Panc1 (cell line): ENCODE results near the gene ATXN10.

ENCODE experiments used
- CTCF ChIP-seq: fragments of 450-650 bp; IDR thresholded peaks from 2 replicates; pipeline ENCODE4 v1.5.1; 2017; ENCODE audit warnings: mild to moderate bottlenecking
- POLR2AphosphoS5 ChIP-seq: IDR thresholded peaks from 2 replicates; pipeline ENCODE4 v1.6.1; 2012; ENCODE audit warnings: mild to moderate bottlenecking, low read depth, low read length, moderate library complexity
- REST ChIP-seq, 2 experiments: IDR thresholded peaks; 2 replicates each; pipeline ENCODE4 v1.6.1; 2011 to 2012; ENCODE audit warnings: low read depth in 2 of 2, control low read depth in 1 of 2, low read length in 1 of 2, mild to moderate bottlenecking in 1 of 2, moderate library complexity in 1 of 2; ENCODE audit not compliant: insufficient read depth in 1 of 2
- SIN3A ChIP-seq: IDR thresholded peaks from 2 replicates; pipeline ENCODE4 v1.6.1; 2012; ENCODE audit warnings: low read depth, mild to moderate bottlenecking, low read length, moderate library complexity, borderline replicate concordance; ENCODE audit not compliant: insufficient read depth
- TCF7L2 ChIP-seq: IDR thresholded peaks from 2 replicates; pipeline ENCODE4 v1.6.1; 2011; ENCODE audit warnings: mild to moderate bottlenecking, low read depth, low read length, inconsistent platforms

GRCh38 chr22:45771057-45771456 is 99.4 kb downstream of the ATXN10 start:
- TF ChIP-seq CTCF = no peak
- no peak for TF ChIP-seq SIN3A
- TF ChIP-seq POLR2AphosphoS5 = no peak
- no peak for TF ChIP-seq REST (IDR thresholded peaks at IDR 0.05; ENCODE audit: insufficient read depth in 1 of 2, low read depth in 2 of 2, low read length in 1 of 2)
- TF ChIP-seq TCF7L2 = no peak
